ENCODE measurements around the gene FAM187B. TPM values are rescaled to one million over a fixed set of nuclear protein-coding genes. Genes with fewer than 3 reads are reported as not detected.

Gene FAM187B
- polyA plus RNA-seq, 1 experiment: not detected

DNA sequence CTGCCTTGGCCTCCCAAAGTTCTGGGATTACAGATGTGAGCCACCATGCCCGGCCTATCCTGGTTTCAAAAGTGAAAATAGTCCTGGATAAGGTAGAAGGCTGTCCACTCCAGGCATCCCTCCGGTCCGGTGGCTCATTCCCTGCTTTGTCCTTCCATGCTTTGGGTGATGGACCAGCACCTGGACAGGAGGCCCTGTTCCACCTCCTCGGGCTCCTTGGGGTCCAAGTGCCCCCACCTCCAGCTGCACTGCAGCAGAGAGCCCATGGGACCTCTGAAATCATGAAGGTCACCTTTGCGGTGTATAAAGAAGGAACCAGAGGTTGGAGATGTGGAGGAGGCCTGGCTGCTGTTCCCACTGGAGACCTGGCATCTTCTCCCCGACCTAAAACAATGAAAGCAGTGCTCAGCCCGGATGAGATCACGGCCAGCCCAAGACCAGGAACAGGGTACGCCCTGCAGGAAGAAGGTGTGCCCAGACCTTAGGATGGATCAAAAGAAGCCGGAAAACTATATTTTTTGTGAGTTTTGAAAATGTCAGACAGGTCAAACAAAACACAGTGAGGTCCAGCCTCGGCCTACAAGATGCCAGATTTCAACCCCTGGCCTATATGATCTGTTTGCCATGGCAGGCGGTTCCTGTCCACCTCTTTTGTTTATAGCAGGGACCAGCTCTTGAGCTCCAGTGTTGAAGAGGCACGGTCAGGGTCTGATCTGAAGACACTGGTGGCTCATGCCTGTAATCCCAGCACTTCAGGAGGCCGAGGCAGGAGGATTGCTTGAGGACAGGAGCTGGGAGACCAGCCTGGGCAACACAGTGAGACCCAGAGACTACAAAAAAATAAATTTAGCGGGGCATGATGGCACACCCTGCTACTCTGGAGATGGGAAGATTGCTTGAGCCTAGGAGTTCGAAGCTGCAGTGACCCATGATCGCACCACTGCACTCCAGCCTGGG is 26.1 kb upstream of the FAM187B start:
- POLR2A ChIA-PET: no interaction called here
- CTCF ChIA-PET: interaction anchor here (1.6 kb wide), 1 partner anchor 12 kb away, joined by 4 read pairs; no protein-coding TSS in a partner anchor

DNA sequence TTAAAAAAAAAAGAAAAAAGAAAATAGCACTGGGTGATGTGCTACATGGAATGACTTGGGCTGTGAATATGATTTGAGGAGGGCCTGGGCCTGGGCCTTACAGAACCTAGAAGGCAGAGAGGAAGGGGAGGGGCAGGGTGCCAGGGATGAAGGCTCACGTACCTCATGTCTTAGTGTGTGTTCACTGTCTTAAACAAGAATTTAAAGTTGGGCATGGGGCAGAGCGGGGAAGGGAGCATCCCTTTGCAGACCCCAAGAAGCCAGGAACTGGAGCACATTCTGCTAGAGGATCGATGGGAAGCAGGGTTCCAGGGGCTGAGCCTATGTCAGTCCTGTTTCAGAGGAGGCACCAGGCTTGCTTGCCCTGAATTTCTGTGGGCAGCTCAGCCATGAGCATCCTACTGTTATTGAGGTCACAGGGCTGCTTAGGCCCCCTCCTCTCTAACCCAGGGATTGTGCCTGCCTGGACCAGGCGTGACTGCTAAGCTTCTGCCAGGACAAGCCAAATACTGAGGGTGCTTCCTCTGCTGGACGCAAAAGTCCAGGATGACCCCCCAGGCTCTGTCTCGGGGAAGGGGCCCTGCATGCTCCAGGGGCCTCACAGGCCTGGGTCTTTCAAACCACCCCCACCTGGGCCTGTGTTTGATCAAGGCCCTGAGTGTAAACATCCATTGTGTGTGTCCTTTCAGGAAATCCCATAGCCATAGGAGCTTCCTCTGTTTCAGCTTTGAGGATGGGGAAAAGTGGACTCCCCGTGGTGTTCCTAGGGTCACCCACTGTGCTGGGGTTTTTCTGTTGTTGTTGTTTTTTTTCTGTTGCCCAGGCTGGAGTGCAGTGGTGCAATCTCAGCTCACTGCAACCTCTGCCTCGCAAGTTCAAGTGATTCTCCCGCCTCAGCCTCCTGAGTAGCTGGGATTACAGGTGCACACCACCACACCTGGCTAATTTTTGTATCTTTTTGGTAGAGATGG is 25.1 kb upstream of the FAM187B start:
- ChIA-PET CTCF (interaction anchor here (0.8 kb wide), 1 partner anchor 99 kb away, joined by 3 read pairs; the partner anchor contains the start of gene FXYD5), POLR2A (interaction anchor here (0.7 kb wide), 1 partner anchor 274 kb away, joined by 3 read pairs; no protein-coding TSS in a partner anchor)
- Histone ChIP-seq H3K4me3 (ENCODE audit: low read depth, low read length) (no peak overlapping the region), H3K36me3 (ENCODE audit: control insufficient read depth, insufficient read depth, low read length) (no peaks in the 10 kb centered on the region), H3K27me3 (ENCODE audit: control insufficient read depth, insufficient read depth, low read length) (peaks cover 13% of the 10 kb centered on the region)
- DNase-seq (ENCODE audit: low read depth): no peak
- TF ChIP-seq, protein P1, sequence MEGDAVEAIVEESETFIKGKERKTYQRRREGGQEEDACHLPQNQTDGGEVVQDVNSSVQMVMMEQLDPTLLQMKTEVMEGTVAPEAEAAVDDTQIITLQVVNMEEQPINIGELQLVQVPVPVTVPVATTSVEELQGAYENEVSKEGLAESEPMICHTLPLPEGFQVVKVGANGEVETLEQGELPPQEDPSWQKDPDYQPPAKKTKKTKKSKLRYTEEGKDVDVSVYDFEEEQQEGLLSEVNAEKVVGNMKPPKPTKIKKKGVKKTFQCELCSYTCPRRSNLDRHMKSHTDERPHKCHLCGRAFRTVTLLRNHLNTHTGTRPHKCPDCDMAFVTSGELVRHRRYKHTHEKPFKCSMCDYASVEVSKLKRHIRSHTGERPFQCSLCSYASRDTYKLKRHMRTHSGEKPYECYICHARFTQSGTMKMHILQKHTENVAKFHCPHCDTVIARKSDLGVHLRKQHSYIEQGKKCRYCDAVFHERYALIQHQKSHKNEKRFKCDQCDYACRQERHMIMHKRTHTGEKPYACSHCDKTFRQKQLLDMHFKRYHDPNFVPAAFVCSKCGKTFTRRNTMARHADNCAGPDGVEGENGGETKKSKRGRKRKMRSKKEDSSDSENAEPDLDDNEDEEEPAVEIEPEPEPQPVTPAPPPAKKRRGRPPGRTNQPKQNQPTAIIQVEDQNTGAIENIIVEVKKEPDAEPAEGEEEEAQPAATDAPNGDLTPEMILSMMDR (IDR thresholded peaks at IDR 0.05; ENCODE audit: insufficient read depth, low read depth, low read length): no peak

More for the DNA sequence above, 26.1 kb upstream of the FAM187B start:
- Histone ChIP-seq H3K4me3 (ENCODE audit: low read depth, low read length) (no peak overlapping the region), H3K36me3 (ENCODE audit: control insufficient read depth, insufficient read depth, low read length) (no peaks in the 10 kb centered on the region), H3K27me3 (ENCODE audit: control insufficient read depth, insufficient read depth, low read length) (peaks cover 8% of the 10 kb centered on the region)
- no peak for DNase-seq (ENCODE audit: low read depth)
- TF ChIP-seq, protein P1 (IDR thresholded peaks at IDR 0.05; ENCODE audit: insufficient read depth, low read depth, low read length): no peak

DNA sequence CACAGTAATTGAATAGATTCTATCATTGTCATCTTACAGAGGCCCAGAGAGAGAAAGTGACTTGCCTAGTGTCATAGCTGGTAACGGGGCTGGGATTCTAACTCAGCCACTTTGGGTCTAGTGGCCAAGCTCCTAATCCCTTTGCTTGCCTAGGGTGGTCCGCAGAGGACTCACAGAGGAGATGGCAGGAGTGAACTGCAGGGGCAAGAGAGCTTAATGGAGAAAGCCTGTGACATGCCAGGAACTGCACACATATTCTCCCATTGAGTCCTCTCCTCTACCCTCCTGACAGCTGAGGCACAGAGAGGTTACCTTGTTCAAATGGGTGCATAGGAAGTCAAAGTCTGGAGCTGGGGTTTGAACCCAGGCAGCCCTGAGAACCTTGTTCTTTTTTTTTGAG is 22.9 kb upstream of the FAM187B start:
- DNase-seq (ENCODE audit: low read depth): no peak
- Histone ChIP-seq H3K4me3 (ENCODE audit: low read depth, low read length) (no peak overlapping the region), H3K36me3 (ENCODE audit: control insufficient read depth, insufficient read depth, low read length) (no peaks in the 10 kb centered on the region), H3K27me3 (ENCODE audit: control insufficient read depth, insufficient read depth, low read length) (peaks cover 16% of the 10 kb centered on the region)
- ChIA-PET CTCF (interaction anchor here (1.0 kb wide), 1 partner anchor 10 kb away, joined by 5 read pairs; no protein-coding TSS in a partner anchor), POLR2A (no interaction called here)
- TF ChIP-seq, protein P1 (IDR thresholded peaks at IDR 0.05; ENCODE audit: insufficient read depth, low read depth, low read length): no peak

DNA sequence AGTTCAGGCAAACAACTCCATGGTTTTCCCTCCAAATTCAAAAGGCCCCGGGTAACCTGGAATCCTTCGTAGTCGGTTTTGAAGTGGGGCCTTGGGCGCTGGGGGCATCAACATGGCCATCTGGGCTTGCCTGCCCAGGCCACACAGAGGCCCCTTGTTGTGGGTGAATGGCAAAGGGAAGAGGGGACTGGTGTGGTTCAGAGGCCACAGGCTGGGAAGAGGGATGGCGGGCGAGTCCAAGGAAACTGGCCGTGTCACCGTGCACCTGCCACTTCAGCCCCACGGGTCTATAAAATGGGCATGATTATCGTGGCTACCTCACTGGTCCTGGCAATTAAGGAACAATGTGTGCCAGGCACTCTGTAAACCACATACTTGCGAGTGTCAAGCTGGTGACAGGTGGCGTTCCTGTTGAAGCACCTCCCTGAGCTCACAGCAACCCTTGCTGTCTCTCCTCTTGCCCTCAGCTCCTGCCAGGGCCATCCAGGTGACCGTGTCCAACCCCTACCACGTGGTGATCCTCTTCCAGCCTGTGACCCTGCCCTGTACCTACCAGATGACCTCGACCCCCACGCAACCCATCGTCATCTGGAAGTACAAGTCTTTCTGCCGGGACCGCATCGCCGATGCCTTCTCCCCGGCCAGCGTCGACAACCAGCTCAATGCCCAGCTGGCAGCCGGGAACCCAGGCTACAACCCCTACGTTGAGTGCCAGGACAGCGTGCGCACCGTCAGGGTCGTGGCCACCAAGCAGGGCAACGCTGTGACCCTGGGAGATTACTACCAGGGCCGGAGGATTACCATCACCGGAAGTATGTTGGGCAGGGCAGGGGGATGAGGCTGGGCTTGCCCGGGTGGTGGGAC is 21.5 kb upstream of the FAM187B start:
- ChIA-PET CTCF (no interaction called here), POLR2A (no interaction called here)
- DNase-seq (ENCODE audit: low read depth): no peak
- TF ChIP-seq, protein P1 (IDR thresholded peaks at IDR 0.05; ENCODE audit: insufficient read depth, low read depth, low read length): no peak
- Histone ChIP-seq H3K4me3 (ENCODE audit: low read depth, low read length) (no peak overlapping the region), H3K36me3 (ENCODE audit: control insufficient read depth, insufficient read depth, low read length) (no peaks in the 10 kb centered on the region), H3K27me3 (ENCODE audit: control insufficient read depth, insufficient read depth, low read length) (peaks cover 16% of the 10 kb centered on the region)
